Measurements from ENCODE around the gene GNAS. TPM values are rescaled to one million over a fixed set of nuclear protein-coding genes. Genes with fewer than 3 reads are reported as not detected.

Gene GNAS
- total RNA-seq, 1 donor from 2014 or later: 2,003 TPM

DNA sequence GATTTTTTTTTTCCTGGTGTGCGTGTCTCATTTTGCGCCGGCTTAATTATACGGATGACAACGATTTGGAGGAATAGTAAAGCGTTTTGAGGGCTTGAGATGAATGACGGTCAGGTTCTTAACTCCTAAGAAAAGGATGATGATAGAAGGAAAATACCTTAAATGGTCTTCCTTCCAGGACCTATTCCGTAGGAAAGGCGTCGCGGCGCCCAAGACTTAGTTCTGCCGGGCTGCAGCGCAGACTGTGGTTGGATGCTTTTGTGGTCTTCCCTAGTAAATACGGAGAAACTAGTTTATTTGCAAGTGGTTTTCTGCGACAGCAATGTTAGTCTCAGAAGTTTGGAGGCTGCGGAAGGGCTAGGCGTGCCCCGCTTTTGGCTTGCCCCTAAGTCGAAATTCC, 10.2 kb upstream of the GNAS start:
- FAIRE-seq (no peak), DNase-seq (ENCODE audit: low read depth) (no peak)
- Histone ChIP-seq H3K9me3 (ENCODE audit: insufficient read depth, low read depth, low read length) (no peaks in the 10 kb centered on the region), H3K4me1 (ENCODE audit: insufficient read depth, low read length) (peaks cover 3% of the 10 kb centered on the region), H3K27me3 (ENCODE audit: insufficient read depth, low read length) (peaks cover 40% of the 10 kb centered on the region), H3K4me2 (ENCODE audit: low read length) (no peak overlapping the region), H3K79me2 (ENCODE audit: insufficient read depth, low read length) (peaks cover 13% of the 10 kb centered on the region), H2AFZ (ENCODE audit: low read depth, low read length) (no peak overlapping the region), H3K9ac (ENCODE audit: low read length) (no peak overlapping the region), H3K36me3 (ENCODE audit: insufficient read depth, low read length) (no peaks in the 10 kb centered on the region), H3K4me3 (ENCODE audit: insufficient read depth, low read depth, low read length) (no peak overlapping the region), H4K20me1 (ENCODE audit: insufficient read depth, low read length) (peaks cover 24% of the 10 kb centered on the region), H3K27ac (ENCODE audit: low read depth, low read length) (no peak overlapping the region)
- Mint-ChIP-seq H3K27me3 (ENCODE audit: low read depth, unreplicated experiment) (peaks cover 30% of the 10 kb centered on the region), H3K4me1 (ENCODE audit: low read depth, unreplicated experiment) (peaks cover 15% of the 10 kb centered on the region), H3K36me3 (ENCODE audit: low read depth, unreplicated experiment) (peaks cover 13% of the 10 kb centered on the region), H3K27ac (ENCODE audit: unreplicated experiment) (no peak overlapping the region), H3K9me3 (ENCODE audit: unreplicated experiment) (peaks cover 2% of the 10 kb centered on the region), H3K4me3 (ENCODE audit: unreplicated experiment) (peak overlapping the region; percentile 63)
- no peak for TF ChIP-seq EZH2 (IDR thresholded peaks at IDR 0.05; ENCODE audit: insufficient read depth, low read length)
- TF ChIP-seq, protein P1, sequence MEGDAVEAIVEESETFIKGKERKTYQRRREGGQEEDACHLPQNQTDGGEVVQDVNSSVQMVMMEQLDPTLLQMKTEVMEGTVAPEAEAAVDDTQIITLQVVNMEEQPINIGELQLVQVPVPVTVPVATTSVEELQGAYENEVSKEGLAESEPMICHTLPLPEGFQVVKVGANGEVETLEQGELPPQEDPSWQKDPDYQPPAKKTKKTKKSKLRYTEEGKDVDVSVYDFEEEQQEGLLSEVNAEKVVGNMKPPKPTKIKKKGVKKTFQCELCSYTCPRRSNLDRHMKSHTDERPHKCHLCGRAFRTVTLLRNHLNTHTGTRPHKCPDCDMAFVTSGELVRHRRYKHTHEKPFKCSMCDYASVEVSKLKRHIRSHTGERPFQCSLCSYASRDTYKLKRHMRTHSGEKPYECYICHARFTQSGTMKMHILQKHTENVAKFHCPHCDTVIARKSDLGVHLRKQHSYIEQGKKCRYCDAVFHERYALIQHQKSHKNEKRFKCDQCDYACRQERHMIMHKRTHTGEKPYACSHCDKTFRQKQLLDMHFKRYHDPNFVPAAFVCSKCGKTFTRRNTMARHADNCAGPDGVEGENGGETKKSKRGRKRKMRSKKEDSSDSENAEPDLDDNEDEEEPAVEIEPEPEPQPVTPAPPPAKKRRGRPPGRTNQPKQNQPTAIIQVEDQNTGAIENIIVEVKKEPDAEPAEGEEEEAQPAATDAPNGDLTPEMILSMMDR (IDR thresholded peaks at IDR 0.05; ENCODE audit: insufficient read depth, low read depth, low read length): no peak

DNA sequence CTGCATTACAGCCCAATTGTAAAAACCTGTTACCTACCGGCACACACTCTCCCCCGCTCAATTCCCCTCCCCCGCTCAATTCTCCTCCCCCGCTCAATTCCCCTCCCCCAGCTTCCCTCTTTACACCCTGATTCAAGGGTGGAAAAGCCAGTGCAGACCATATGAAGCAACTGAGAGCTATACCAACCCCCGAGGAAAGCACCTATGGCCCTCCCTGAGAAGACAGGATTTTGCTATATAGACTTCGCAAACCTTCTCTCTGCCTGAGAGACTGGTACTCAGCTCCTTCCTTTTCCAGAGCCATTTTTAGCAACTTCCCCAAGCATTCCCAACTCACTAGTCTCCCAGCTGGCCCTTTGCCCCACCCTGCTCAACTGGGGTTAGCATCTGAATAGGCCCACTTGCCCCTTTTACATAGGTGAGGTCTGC, 9.4 kb upstream of the GNAS start:
- Mint-ChIP-seq H3K4me1 (ENCODE audit: low read depth, unreplicated experiment) (peaks cover 22% of the 10 kb centered on the region), H3K27ac (ENCODE audit: unreplicated experiment) (no peak overlapping the region), H3K36me3 (ENCODE audit: low read depth, unreplicated experiment) (peaks cover 14% of the 10 kb centered on the region), H3K9me3 (ENCODE audit: unreplicated experiment) (peaks cover 2% of the 10 kb centered on the region), H3K4me3 (ENCODE audit: unreplicated experiment) (peak overlapping the region; percentile 27), H3K27me3 (ENCODE audit: low read depth, unreplicated experiment) (peaks cover 27% of the 10 kb centered on the region)
- no peak for DNase-seq (ENCODE audit: low read depth)
- H3K79me2 ChIP-seq (ENCODE audit: insufficient read depth, low read length): peaks cover 15% of the 10 kb centered on the region
- TF ChIP-seq EZH2 (IDR thresholded peaks at IDR 0.05; ENCODE audit: insufficient read depth, low read length): no peak
- TF ChIP-seq, protein P1 (IDR thresholded peaks at IDR 0.05; ENCODE audit: insufficient read depth, low read depth, low read length): no peak
- H3K27me3 ChIP-seq (ENCODE audit: insufficient read depth, low read length): peaks cover 40% of the 10 kb centered on the region
- H3K36me3 ChIP-seq (ENCODE audit: insufficient read depth, low read length): no peaks in the 10 kb centered on the region
- H3K4me1 ChIP-seq (ENCODE audit: insufficient read depth, low read length): peaks cover 3% of the 10 kb centered on the region
- H2AFZ ChIP-seq (ENCODE audit: low read depth, low read length): no peak overlapping the region
- no peak overlapping the region for H3K4me3 ChIP-seq (ENCODE audit: insufficient read depth, low read depth, low read length)
- H4K20me1 ChIP-seq (ENCODE audit: insufficient read depth, low read length): peaks cover 19% of the 10 kb centered on the region
- no peak overlapping the region for H3K9ac ChIP-seq (ENCODE audit: low read length)
- no peak for FAIRE-seq
- H3K4me2 ChIP-seq (ENCODE audit: low read length): no peak overlapping the region
- H3K27ac ChIP-seq (ENCODE audit: low read depth, low read length): no peak overlapping the region
- no peaks in the 10 kb centered on the region for H3K9me3 ChIP-seq (ENCODE audit: insufficient read depth, low read depth, low read length)

DNA sequence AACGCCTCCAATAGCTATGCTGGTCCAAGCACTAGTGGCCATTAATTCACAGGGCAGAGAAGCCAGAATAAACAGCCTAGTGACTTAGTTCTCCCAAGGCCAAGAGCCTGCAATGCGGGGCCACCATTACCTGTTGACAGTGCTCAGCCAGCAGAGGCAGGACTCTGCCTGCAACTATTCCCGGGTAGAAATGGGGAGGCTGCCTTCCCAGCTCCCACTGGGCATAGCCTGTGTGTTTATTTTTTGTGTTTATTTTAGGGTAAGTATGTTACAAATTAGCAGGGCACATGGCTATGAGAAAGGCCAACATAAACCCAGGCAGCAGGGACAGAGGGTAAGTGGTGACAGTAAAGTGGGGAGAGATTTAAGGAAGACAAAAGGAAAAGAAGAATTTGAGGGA, 6.8 kb upstream of the GNAS start:
- FAIRE-seq (no peak), DNase-seq (ENCODE audit: low read depth) (no peak)
- Histone ChIP-seq H3K9me3 (ENCODE audit: insufficient read depth, low read depth, low read length) (no peaks in the 10 kb centered on the region), H3K27me3 (ENCODE audit: insufficient read depth, low read length) (peaks cover 25% of the 10 kb centered on the region), H4K20me1 (ENCODE audit: insufficient read depth, low read length) (peaks cover 19% of the 10 kb centered on the region), H3K27ac (ENCODE audit: low read depth, low read length) (no peak overlapping the region), H3K4me3 (ENCODE audit: insufficient read depth, low read depth, low read length) (no peak overlapping the region), H3K4me2 (ENCODE audit: low read length) (no peak overlapping the region), H3K4me1 (ENCODE audit: insufficient read depth, low read length) (no peaks in the 10 kb centered on the region), H3K36me3 (ENCODE audit: insufficient read depth, low read length) (no peaks in the 10 kb centered on the region), H3K9ac (ENCODE audit: low read length) (no peak overlapping the region), H3K79me2 (ENCODE audit: insufficient read depth, low read length) (peaks cover 39% of the 10 kb centered on the region), H2AFZ (ENCODE audit: low read depth, low read length) (no peak overlapping the region)
- H3K27ac Mint-ChIP-seq (ENCODE audit: unreplicated experiment): peak overlapping the region; percentile 2
- H3K36me3 Mint-ChIP-seq (ENCODE audit: low read depth, unreplicated experiment): peaks cover 13% of the 10 kb centered on the region
- TF ChIP-seq, protein P1 (IDR thresholded peaks at IDR 0.05; ENCODE audit: insufficient read depth, low read depth, low read length): no peak
- TF ChIP-seq EZH2 (IDR thresholded peaks at IDR 0.05; ENCODE audit: insufficient read depth, low read length): no peak
- peaks cover 19% of the 10 kb centered on the region for H3K27me3 Mint-ChIP-seq (ENCODE audit: low read depth, unreplicated experiment)
- H3K4me3 Mint-ChIP-seq (ENCODE audit: unreplicated experiment): no peak overlapping the region
- peaks cover 31% of the 10 kb centered on the region for H3K4me1 Mint-ChIP-seq (ENCODE audit: low read depth, unreplicated experiment)
- peaks cover 3% of the 10 kb centered on the region for H3K9me3 Mint-ChIP-seq (ENCODE audit: unreplicated experiment)
